CD4-positive, alpha-beta T cell (primary cell): ENCODE data around the gene ZNF24. TPM values are rescaled to one million over a fixed set of nuclear protein-coding genes. Genes with fewer than 3 reads are reported as not detected.

Experiments
- ATAC-seq: fragments of 200-7000 bp; cut with Tn5 transposase; one replicate; pipeline ENCODE4 v1.10.0; 2022; ENCODE audit warnings: mild to moderate bottlenecking; ENCODE audit not compliant: poor library complexity
- CTCF ChIA-PET: fragments of 350-600 bp; sonication (Branson Sonifier 250); formaldehyde crosslinking; loops from one replicate; lab custom pipeline; 2021; ENCODE audit warnings: antibody characterized with exemption, inconsistent platforms; lab: Charles Lee
- POLR2A ChIA-PET: fragments of 350-600 bp; sonication (Branson Sonifier 250); formaldehyde crosslinking; loops from one replicate; lab custom pipeline; 2021; ENCODE audit warnings: antibody characterized with exemption, inconsistent platforms; lab: Charles Lee
- DNase-seq, 14 experiments: peaks; one replicate each; pipeline ENCODE4 v3.0.0-alpha.2; 2013 to 2020; ENCODE audit warnings: mixed read lengths in 2 of 14
- H3K27ac ChIP-seq, 2 donors: one replicate each; pipeline versions ENCODE4 v1.5.1 to v1.7.0; 2013; ENCODE audit warnings: low read length in 2 of 2, low read depth in 1 of 2, mild to moderate bottlenecking in 1 of 2
- H3K27me3 ChIP-seq, 2 experiments: 1 replicate in 1 of 2; 2 replicates in 1 of 2; pipeline versions ENCODE4 v1.6.1 to v1.7.0; 2013; ENCODE audit warnings: low read length in 2 of 2, control low read depth in 1 of 2, mild to moderate bottlenecking in 1 of 2, moderate library complexity in 1 of 2; ENCODE audit not compliant: insufficient read depth in 2 of 2, control insufficient read depth in 1 of 2
- H3K36me3 ChIP-seq: one replicate; pipeline ENCODE4 v1.6.1; 2013; ENCODE audit warnings: low read length, control low read depth; ENCODE audit not compliant: insufficient read depth
- H3K4me1 ChIP-seq: one replicate; pipeline ENCODE4 v1.6.1; 2013; ENCODE audit warnings: low read length, control low read depth; ENCODE audit not compliant: insufficient read depth
- H3K4me3 ChIP-seq: one replicate; pipeline ENCODE4 v1.5.1; 2013; ENCODE audit warnings: mild to moderate bottlenecking, low read length, moderate library complexity
- H3K9me3 ChIP-seq, 2 experiments: 1 replicate in 1 of 2; 2 replicates in 1 of 2; pipeline versions ENCODE4 v1.6.1 to v1.7.0; 2013; ENCODE audit warnings: low read length in 2 of 2, mild to moderate bottlenecking in 2 of 2, control low read depth in 1 of 2, moderate library complexity in 1 of 2; ENCODE audit not compliant: control insufficient read depth in 1 of 2, insufficient read depth in 1 of 2
- H3K27ac Mint-ChIP-seq: one replicate; pipeline ENCODE4 v1.8.0; 2020; ENCODE audit warnings: mixed read lengths
- H3K27me3 Mint-ChIP-seq: one replicate; pipeline ENCODE4 v1.8.0; 2021; ENCODE audit warnings: mixed read lengths
- H3K36me3 Mint-ChIP-seq: one replicate; pipeline ENCODE4 v1.8.0; 2021; ENCODE audit warnings: low read depth, mixed read lengths
- H3K4me1 Mint-ChIP-seq: one replicate; pipeline ENCODE4 v1.8.0; 2021; ENCODE audit warnings: low read depth, mixed read lengths
- H3K4me3 Mint-ChIP-seq: one replicate; pipeline ENCODE4 v1.8.0; 2020; ENCODE audit warnings: mild to moderate bottlenecking, mixed read lengths
- H3K9me3 Mint-ChIP-seq: one replicate; pipeline ENCODE4 v1.8.0; 2020; ENCODE audit warnings: mixed read lengths
- intact Hi-C, 2 experiments: fragments of 100-400 bp; cut with DNase I in 1 of 2; cut with micrococcal nuclease in 1 of 2; formaldehyde crosslinking; loops; one replicate each; pipeline versions ENCODE4 v1.15.1 to v1.9.0; 2023 to 2025; cut with DNase I, micrococcal nuclease
- total RNA-seq, 174 experiments: library from RNA in 2 of 174; stranded (reverse) in 2 of 174; gene quantifications; one replicate each; pipeline ENCODE4 v1.2.3 and lab custom pipeline; 2021 to 2026
- TF ChIP-seq, protein P1 (sequence below): fragments of 200-600 bp; IDR thresholded peaks from one replicate; pipeline ENCODE4 v1.8.0; 2022; ENCODE audit warnings: antibody characterized with exemption, mild to moderate bottlenecking

ZNF24 gene
- total RNA-seq, 2 experiments from 2014 or later: 65.9 to 68.3 TPM

DNA sequence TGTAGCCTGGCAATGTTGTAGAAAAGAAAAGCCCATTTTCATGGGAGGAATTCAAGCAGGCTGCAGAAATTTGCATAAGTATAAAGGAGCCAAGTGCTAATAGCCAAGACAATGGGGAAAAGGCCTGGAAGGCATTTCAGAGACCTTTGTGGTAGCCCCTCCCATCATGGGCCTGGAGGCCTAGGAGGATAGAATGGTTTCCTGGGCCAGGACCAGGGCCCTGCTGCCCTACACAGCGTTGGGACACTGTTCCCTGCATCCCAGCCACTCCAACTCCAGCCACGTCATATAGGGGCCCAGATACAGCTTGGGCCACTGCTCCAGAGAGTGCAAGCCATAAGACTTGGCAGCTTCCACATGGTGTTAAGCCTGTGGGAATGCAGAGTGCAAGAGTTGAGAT is 8.1 kb upstream of the ZNF24 start:
- Histone ChIP-seq H3K27me3 (no peaks in the 10 kb centered on the region), H3K9me3 (peaks cover 8 to 9% of the 10 kb centered on the region in 2 experiments), H3K4me3 (no peak overlapping the region), H3K36me3 (no peaks in the 10 kb centered on the region), H3K27ac (no peak overlapping the region), H3K4me1 (no peaks in the 10 kb centered on the region)
- DNase-seq: no peak
- no peaks in the 10 kb centered on the region for H3K27me3 Mint-ChIP-seq
- no peak for ATAC-seq
- peaks cover 4% of the 10 kb centered on the region for H3K9me3 Mint-ChIP-seq
- H3K4me3 Mint-ChIP-seq: no peak overlapping the region
- intact Hi-C loops: loop anchor here in 1 of 2 experiments (2.0 kb wide), 1 partner anchor 323 kb away; no protein-coding TSS in a partner anchor
- peaks cover 4% of the 10 kb centered on the region for H3K4me1 Mint-ChIP-seq
- no peaks in the 10 kb centered on the region for H3K36me3 Mint-ChIP-seq
- CTCF ChIA-PET: no interaction called here
- TF ChIP-seq, protein P1, sequence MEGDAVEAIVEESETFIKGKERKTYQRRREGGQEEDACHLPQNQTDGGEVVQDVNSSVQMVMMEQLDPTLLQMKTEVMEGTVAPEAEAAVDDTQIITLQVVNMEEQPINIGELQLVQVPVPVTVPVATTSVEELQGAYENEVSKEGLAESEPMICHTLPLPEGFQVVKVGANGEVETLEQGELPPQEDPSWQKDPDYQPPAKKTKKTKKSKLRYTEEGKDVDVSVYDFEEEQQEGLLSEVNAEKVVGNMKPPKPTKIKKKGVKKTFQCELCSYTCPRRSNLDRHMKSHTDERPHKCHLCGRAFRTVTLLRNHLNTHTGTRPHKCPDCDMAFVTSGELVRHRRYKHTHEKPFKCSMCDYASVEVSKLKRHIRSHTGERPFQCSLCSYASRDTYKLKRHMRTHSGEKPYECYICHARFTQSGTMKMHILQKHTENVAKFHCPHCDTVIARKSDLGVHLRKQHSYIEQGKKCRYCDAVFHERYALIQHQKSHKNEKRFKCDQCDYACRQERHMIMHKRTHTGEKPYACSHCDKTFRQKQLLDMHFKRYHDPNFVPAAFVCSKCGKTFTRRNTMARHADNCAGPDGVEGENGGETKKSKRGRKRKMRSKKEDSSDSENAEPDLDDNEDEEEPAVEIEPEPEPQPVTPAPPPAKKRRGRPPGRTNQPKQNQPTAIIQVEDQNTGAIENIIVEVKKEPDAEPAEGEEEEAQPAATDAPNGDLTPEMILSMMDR: no peak
- POLR2A ChIA-PET: no interaction called here
- no peak overlapping the region for H3K27ac Mint-ChIP-seq

DNA sequence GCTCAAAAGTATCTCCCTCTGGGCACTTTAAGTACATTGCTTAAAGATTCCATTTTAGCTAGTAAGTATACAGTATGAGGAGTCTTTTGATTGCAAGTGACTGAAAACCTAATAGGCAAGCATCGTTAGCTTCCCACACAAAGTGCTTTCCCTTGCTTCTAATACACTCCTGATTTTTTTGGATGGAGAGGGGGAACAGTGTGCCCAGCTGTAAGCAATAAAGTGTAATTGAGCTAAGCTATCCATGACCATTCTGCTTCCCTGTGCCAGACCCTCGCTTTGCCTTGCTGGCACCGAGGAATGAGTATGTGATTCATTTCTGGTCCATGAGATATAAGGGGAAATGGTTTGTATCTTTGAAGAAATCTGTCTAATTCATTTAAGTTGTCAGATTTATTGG is 3.8 kb upstream of the ZNF24 start:
- DNase-seq: no peak
- Mint-ChIP-seq H3K9me3 (peaks cover 4% of the 10 kb centered on the region), H3K4me3 (no peak overlapping the region), H3K27me3 (no peaks in the 10 kb centered on the region), H3K27ac (no peak overlapping the region), H3K4me1 (peaks cover 20% of the 10 kb centered on the region), H3K36me3 (peaks cover 18% of the 10 kb centered on the region)
- Histone ChIP-seq H3K9me3 (peaks cover 8 to 9% of the 10 kb centered on the region in 2 experiments), H3K4me1 (peaks cover 15% of the 10 kb centered on the region), H3K27me3 (no peaks in the 10 kb centered on the region), H3K27ac (no peak overlapping the region), H3K36me3 (no peaks in the 10 kb centered on the region), H3K4me3 (no peak overlapping the region)
- POLR2A ChIA-PET: interaction anchor here (1.1 kb wide), 1 partner anchor 81 kb away, joined by 3 read pairs; no protein-coding TSS in a partner anchor
- no peak for ATAC-seq
- intact Hi-C loops: loop anchor here in 1 of 2 experiments (5.0 to 10.0 kb wide), 6 partner anchors 149 to 1477 kb away; partner anchors contain the start of genes GALNT1, INO80C, KIAA1328 and MAPRE2
- TF ChIP-seq, protein P1: no peak
- CTCF ChIA-PET: interaction anchor here (0.7 kb wide), 1 partner anchor 13 kb away, joined by 3 read pairs; no protein-coding TSS in a partner anchor

- no peak for DNase-seq
- ATAC-seq: no peak
- CTCF ChIA-PET: no interaction called here
- no peaks in the 10 kb centered on the region for H3K36me3 ChIP-seq
- intact Hi-C loops: loop anchor here (2.0 to 10.0 kb wide), 7 partner anchors 105 to 1479 kb away; partner anchors contain the start of genes GALNT1 (in 1 of the 2), INO80C (in 1 of the 2), KIAA1328 (in 1 of the 2) and MAPRE2 (in 1 of the 2)
- TF ChIP-seq, protein P1: no peak
- no peak overlapping the region for H3K4me3 ChIP-seq
- peaks cover 36% of the 10 kb centered on the region for H3K4me1 Mint-ChIP-seq
- H3K9me3 Mint-ChIP-seq: no peaks in the 10 kb centered on the region
- no peaks in the 10 kb centered on the region for H3K27me3 Mint-ChIP-seq
- no peak overlapping the region for H3K27ac ChIP-seq
- H3K4me3 Mint-ChIP-seq: peak overlapping the region; percentile 97
- peaks cover 19% of the 10 kb centered on the region for H3K36me3 Mint-ChIP-seq
- no peaks in the 10 kb centered on the region for H3K27me3 ChIP-seq
- POLR2A ChIA-PET: interaction anchor here (1.0 to 3.4 kb wide), 4 partner anchors 9 to 783 kb away, joined by 3 to 30 read pairs (median 11); partner anchors contain the start of genes SLC39A6 and ZNF397
- peak overlapping the region; percentile 97 for H3K27ac Mint-ChIP-seq
- peaks cover 21% of the 10 kb centered on the region for H3K4me1 ChIP-seq
- H3K9me3 ChIP-seq: no peaks in the 10 kb centered on the region
Measured at GRCh38 chr18:35345950-35346349, 1.7 kb upstream of the ZNF24 start.
